ENCODE data around the gene RPIA.

RPIA gene

GRCh38 chr2:88668862-88669261 is 22.6 kb upstream of the RPIA start:
- no peak for TF ChIP-seq CTCF (IDR thresholded peaks at IDR 0.05; ENCODE audit: extremely low read depth, insufficient read depth, missing control alignments)
- in situ Hi-C loops (cut with MboI; ENCODE audit: low pct_unique_long_range_greater_than_20kb, low sequenced_read_pairs, unreplicated experiment): loop anchor here (10.0 to 25.0 kb wide), 2 partner anchors 94 to 282 kb away; no protein-coding TSS in a partner anchor

GRCh38 chr2:88669482-88670214 is 21.8 kb upstream of the RPIA start:
- DNase-seq (ENCODE audit: low spot score): peak; percentile 60
- in situ Hi-C loops (cut with MboI; ENCODE audit: low pct_unique_long_range_greater_than_20kb, low sequenced_read_pairs, unreplicated experiment): loop anchor here (5.0 to 25.0 kb wide), 3 partner anchors 77 to 282 kb away; no protein-coding TSS in a partner anchor

More at GRCh38 chr2:88668862-88669261, 22.6 kb upstream of the RPIA start:
- DNase-seq (ENCODE audit: low spot score): no peak

GRCh38 chr2:88671786-88672427 is 19.6 kb upstream of the RPIA start:
- peak; percentile 87 for TF ChIP-seq CTCF (IDR thresholded peaks at IDR 0.05; ENCODE audit: extremely low read depth, insufficient read depth, missing control alignments)
- peak; percentile 32 for DNase-seq (ENCODE audit: low spot score)
- in situ Hi-C loops (cut with MboI; ENCODE audit: low pct_unique_long_range_greater_than_20kb, low sequenced_read_pairs, unreplicated experiment): loop anchor here (5.0 to 25.0 kb wide), 2 partner anchors 80 to 285 kb away; no protein-coding TSS in a partner anchor

More at GRCh38 chr2:88669482-88670214, 21.8 kb upstream of the RPIA start:
- TF ChIP-seq CTCF (IDR thresholded peaks at IDR 0.05; ENCODE audit: extremely low read depth, insufficient read depth, missing control alignments): peak; percentile 78

GRCh38 chr2:88673363-88673762 is 18.1 kb upstream of the RPIA start:
- in situ Hi-C loops (cut with MboI; ENCODE audit: low pct_unique_long_range_greater_than_20kb, low sequenced_read_pairs, unreplicated experiment): loop anchor here (5.0 to 25.0 kb wide), 2 partner anchors 81 to 286 kb away; no protein-coding TSS in a partner anchor
- no peak for DNase-seq (ENCODE audit: low spot score)
- no peak for TF ChIP-seq CTCF (IDR thresholded peaks at IDR 0.05; ENCODE audit: extremely low read depth, insufficient read depth, missing control alignments)

- DNase-seq (ENCODE audit: low spot score): no peak
- in situ Hi-C loops (cut with MboI; ENCODE audit: low pct_unique_long_range_greater_than_20kb, low sequenced_read_pairs, unreplicated experiment): no loop called here
- no peak for TF ChIP-seq CTCF (IDR thresholded peaks at IDR 0.05; ENCODE audit: extremely low read depth, insufficient read depth, missing control alignments)
These were observed 11.1 kb upstream of the RPIA start for GRCh38 chr2:88680266-88680902.

DNA sequence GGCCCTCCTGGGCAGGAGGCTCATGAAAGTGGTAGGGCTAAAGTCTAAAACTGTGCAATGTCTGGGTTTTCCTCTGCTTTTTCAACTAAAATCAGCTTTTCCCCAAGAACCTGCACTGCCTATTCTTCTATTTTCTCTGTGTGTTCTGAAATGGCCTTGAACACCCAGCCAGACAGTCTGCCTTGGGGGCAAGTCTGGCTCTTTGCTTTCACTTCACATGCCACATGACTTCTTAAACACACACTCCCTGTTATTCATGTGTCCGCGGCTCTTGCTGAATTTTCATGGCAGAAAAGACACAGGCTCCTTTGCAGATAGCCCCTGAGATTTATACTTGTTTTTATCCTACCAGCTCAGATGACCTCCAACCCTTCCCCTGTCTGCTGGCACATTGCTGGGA is 10.6 kb upstream of the RPIA start:
- in situ Hi-C loops (cut with MboI; ENCODE audit: low pct_unique_long_range_greater_than_20kb, low sequenced_read_pairs, unreplicated experiment): no loop called here
- no peak for DNase-seq (ENCODE audit: low spot score)
- TF ChIP-seq CTCF (IDR thresholded peaks at IDR 0.05; ENCODE audit: extremely low read depth, insufficient read depth, missing control alignments): no peak

All from GM13977 (cell line).